Muscle layer of colon (tissue), 2 donors: Measurements from ENCODE around the gene RSRC1.
"Not testable (repeated sequence)": the region's sequence is repeated elsewhere in the genome, so short reads cannot be mapped to it uniquely, and the experiment has no call there.

Source experiments
- H3K27ac ChIP-seq: one replicate; pipeline ENCODE4 v1.7.0; 2013; ENCODE audit warnings: low read depth, mild to moderate bottlenecking, low read length, moderate library complexity
- H3K27me3 ChIP-seq, 2 donors: one replicate each; pipeline ENCODE4 v1.7.0; 2013; ENCODE audit warnings: low read length in 2 of 2, mild to moderate bottlenecking in 2 of 2; ENCODE audit not compliant: insufficient read depth in 2 of 2, control insufficient read depth in 1 of 2
- H3K36me3 ChIP-seq: one replicate; pipeline ENCODE4 v1.7.0; 2013; ENCODE audit warnings: mild to moderate bottlenecking, low read length; ENCODE audit not compliant: insufficient read depth
- H3K4me1 ChIP-seq: one replicate; pipeline ENCODE4 v1.7.0; 2013; ENCODE audit warnings: mild to moderate bottlenecking, low read length; ENCODE audit not compliant: insufficient read depth
- H3K4me3 ChIP-seq, 2 donors: one replicate each; pipeline ENCODE4 v1.7.0; 2013; ENCODE audit warnings: low read length in 2 of 2, low read depth in 1 of 2, mild to moderate bottlenecking in 1 of 2, moderate library complexity in 1 of 2
- H3K9ac ChIP-seq: one replicate; pipeline ENCODE4 v1.7.0; 2013; ENCODE audit warnings: low read length
- H3K9me3 ChIP-seq: one replicate; pipeline ENCODE4 v1.7.0; 2013; ENCODE audit warnings: mild to moderate bottlenecking, low read length
- donor health status: abdominal sarcoma.
- donor health status: Adenocarcinoma of cecum.

Gene RSRC1

GRCh38 chr3:158548691-158549090, 438.8 kb downstream of the RSRC1 start:
- Histone ChIP-seq H3K4me1 (no peaks in the 10 kb centered on the region), H3K4me3 (no peak overlapping the region), H3K36me3 (no peaks in the 10 kb centered on the region), H3K27me3 (no peaks in the 10 kb centered on the region), H3K27ac (no peak overlapping the region), H3K9ac (no peak overlapping the region), H3K9me3 (no peaks in the 10 kb centered on the region)

GRCh38 chr3:158549938-158550337, 440.0 kb downstream of the RSRC1 start:
- not testable (repeated sequence) for H3K27ac ChIP-seq, H3K36me3 ChIP-seq, H3K9ac ChIP-seq, H3K4me3 ChIP-seq, H3K9me3 ChIP-seq, H3K27me3 ChIP-seq, H3K4me1 ChIP-seq

GRCh38 chr3:158552124-158552523, 442.2 kb downstream of the RSRC1 start:
- Histone ChIP-seq H3K4me1 (no peaks in the 10 kb centered on the region), H3K9me3 (no peaks in the 10 kb centered on the region), H3K4me3 (no peak overlapping the region), H3K36me3 (no peaks in the 10 kb centered on the region), H3K9ac (no peak overlapping the region), H3K27me3 (no peaks in the 10 kb centered on the region), H3K27ac (no peak overlapping the region)

- Histone ChIP-seq H3K4me1 (no peaks in the 10 kb centered on the region), H3K4me3 (no peak overlapping the region), H3K36me3 (no peaks in the 10 kb centered on the region), H3K27ac (no peak overlapping the region), H3K27me3 (no peaks in the 10 kb centered on the region), H3K9ac (no peak overlapping the region), H3K9me3 (no peaks in the 10 kb centered on the region)
These were observed 449.6 kb downstream of the RSRC1 start for GRCh38 chr3:158559504-158559903.

GRCh38 chr3:158560979-158561378, 451.1 kb downstream of the RSRC1 start:
- H3K27ac ChIP-seq: no peak overlapping the region
- no peaks in the 10 kb centered on the region for H3K4me1 ChIP-seq
- no peaks in the 10 kb centered on the region for H3K9me3 ChIP-seq
- no peak overlapping the region for H3K4me3 ChIP-seq
- no peak overlapping the region for H3K9ac ChIP-seq
- H3K27me3 ChIP-seq: no peaks in the 10 kb centered on the region
- H3K36me3 ChIP-seq: no peaks in the 10 kb centered on the region

- Histone ChIP-seq H3K27ac (no peak overlapping the region), H3K36me3 (no peaks in the 10 kb centered on the region), H3K27me3 (no peaks in the 10 kb centered on the region), H3K9me3 (no peaks in the 10 kb centered on the region), H3K4me3 (no peak overlapping the region), H3K9ac (no peak overlapping the region), H3K4me1 (no peaks in the 10 kb centered on the region)
These were observed 452.8 kb downstream of the RSRC1 start for GRCh38 chr3:158562674-158563073.

- no peak overlapping the region for H3K9ac ChIP-seq
- no peak overlapping the region for H3K27ac ChIP-seq
- H3K36me3 ChIP-seq: no peaks in the 10 kb centered on the region
These were observed 453.2 kb downstream of the RSRC1 start for GRCh38 chr3:158563076-158563475.

GRCh38 chr3:158565076-158565475, 455.2 kb downstream of the RSRC1 start:
- no peaks in the 10 kb centered on the region for H3K9me3 ChIP-seq
- H3K27me3 ChIP-seq: no peaks in the 10 kb centered on the region
- no peak overlapping the region for H3K27ac ChIP-seq
- H3K4me3 ChIP-seq: no peak overlapping the region
- H3K36me3 ChIP-seq: no peaks in the 10 kb centered on the region
- H3K4me1 ChIP-seq: no peaks in the 10 kb centered on the region
- H3K9ac ChIP-seq: no peak overlapping the region

More at GRCh38 chr3:158563076-158563475, 453.2 kb downstream of the RSRC1 start:
- H3K4me3 ChIP-seq: no peak overlapping the region
- no peaks in the 10 kb centered on the region for H3K9me3 ChIP-seq
- H3K4me1 ChIP-seq: no peaks in the 10 kb centered on the region
- no peaks in the 10 kb centered on the region for H3K27me3 ChIP-seq

GRCh38 chr3:158568784-158569183, 458.9 kb downstream of the RSRC1 start:
- H3K4me1 ChIP-seq: peaks cover 12% of the 10 kb centered on the region
- H3K9me3 ChIP-seq: no peaks in the 10 kb centered on the region
- H3K27ac ChIP-seq: no peak overlapping the region
- no peaks in the 10 kb centered on the region for H3K27me3 ChIP-seq
- no peak overlapping the region for H3K9ac ChIP-seq
- no peak overlapping the region for H3K4me3 ChIP-seq
- H3K36me3 ChIP-seq: no peaks in the 10 kb centered on the region

- no peaks in the 10 kb centered on the region for H3K9me3 ChIP-seq
- H3K27ac ChIP-seq: no peak overlapping the region
- H3K4me3 ChIP-seq: no peak overlapping the region
- H3K9ac ChIP-seq: no peak overlapping the region
- H3K36me3 ChIP-seq: no peaks in the 10 kb centered on the region
- peaks cover 12% of the 10 kb centered on the region for H3K4me1 ChIP-seq
- no peaks in the 10 kb centered on the region for H3K27me3 ChIP-seq
These were observed 459.9 kb downstream of the RSRC1 start for GRCh38 chr3:158569794-158570193.

- H3K36me3 ChIP-seq: no peaks in the 10 kb centered on the region
- H3K4me1 ChIP-seq: peaks cover 12% of the 10 kb centered on the region
- no peaks in the 10 kb centered on the region for H3K9me3 ChIP-seq
- peak within 1 kb of the TSS; percentile 84 for H3K9ac ChIP-seq
- H3K27ac ChIP-seq: peak within 1 kb of the TSS; percentile 13
- H3K4me3 ChIP-seq: peak within 1 kb of the TSS; percentile 67 to 90
- H3K27me3 ChIP-seq: no peaks in the 10 kb centered on the region
These were observed 461.3 kb downstream of the RSRC1 start, which contains the start of gene MLF1 for GRCh38 chr3:158570999-158571702. TSS of gene MLF1 (plus strand) at chr3:158571194. CDS start at chr3:158571301, 107 bp downstream.
